ELR (cell line): ENCODE measurements around the gene ARHGEF7.

Source experiments
- DNase-seq: peaks from one replicate; pipeline ENCODE4 v3.0.0-alpha.2; 2015; ENCODE audit warnings: low read depth

Gene ARHGEF7

GRCh38 chr13:111139452-111139851 is 24.3 kb downstream of the ARHGEF7 start:
- no peak for DNase-seq

- no peak for DNase-seq
Measured at GRCh38 chr13:111139873-111140561, 24.9 kb downstream of the ARHGEF7 start.

GRCh38 chr13:111140562-111141105 is 25.5 kb downstream of the ARHGEF7 start:
- no peak for DNase-seq

DNA sequence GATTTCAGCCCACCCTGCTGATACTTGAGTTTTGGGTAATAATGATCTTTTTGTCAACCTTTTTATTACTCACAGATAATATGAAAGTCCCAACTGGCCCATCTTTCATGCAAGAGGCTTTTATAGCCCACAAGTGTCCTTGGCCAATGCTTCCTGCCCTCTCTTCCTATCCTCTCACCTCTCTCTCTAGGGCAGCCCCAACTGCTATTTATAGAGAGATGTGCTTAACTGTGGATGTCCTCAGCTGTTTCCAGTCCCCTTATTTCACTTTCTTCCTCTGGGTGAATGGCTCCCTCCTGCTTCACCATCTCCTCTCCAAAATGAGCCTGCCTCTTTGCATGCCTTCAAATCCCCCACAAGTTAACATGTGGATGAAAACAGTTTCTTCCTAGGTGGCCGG is 27.4 kb downstream of the ARHGEF7 start:
- no peak for DNase-seq

GRCh38 chr13:111143865-111144540 is 28.9 kb downstream of the ARHGEF7 start:
- no peak for DNase-seq

DNA sequence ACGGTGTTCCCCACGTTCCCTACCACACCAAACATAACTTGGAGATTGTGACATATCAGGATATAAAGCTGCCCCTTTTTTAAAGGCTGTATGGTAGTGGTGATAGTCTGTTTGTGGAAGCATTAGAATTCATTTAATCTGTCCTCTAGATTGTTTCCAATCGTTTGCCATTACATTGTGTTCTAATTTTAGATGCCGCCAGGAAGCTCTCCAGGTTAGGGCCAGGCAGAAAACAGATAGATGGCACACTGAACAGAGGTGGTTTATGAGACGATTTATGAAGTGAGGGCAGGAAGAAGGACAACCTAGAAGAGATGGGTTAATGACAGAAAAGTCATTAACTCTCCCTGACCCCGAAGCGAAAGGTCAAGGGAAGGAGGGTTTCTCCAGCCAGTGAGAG is 30.0 kb downstream of the ARHGEF7 start:
- DNase-seq: no peak

DNA sequence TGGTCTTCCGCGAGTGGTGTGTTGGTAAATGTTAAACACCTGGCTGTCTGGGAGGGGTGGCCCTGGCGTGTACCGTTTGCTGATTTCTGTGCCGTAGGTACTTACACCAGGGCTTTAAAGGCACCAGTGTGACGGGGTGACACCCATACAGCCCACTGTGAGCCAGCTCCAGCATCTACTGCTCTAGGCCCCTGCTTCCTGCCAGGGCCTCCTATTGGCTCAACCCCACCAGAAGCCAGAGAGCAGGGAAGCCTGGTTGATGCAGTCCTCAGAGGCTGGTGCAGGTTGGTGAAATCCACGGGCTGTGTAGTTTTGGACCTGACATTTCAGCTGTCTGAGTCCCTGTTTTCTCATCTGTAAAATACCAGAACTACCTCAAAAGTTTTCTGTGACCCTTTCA is 30.4 kb downstream of the ARHGEF7 start:
- DNase-seq: no peak

- DNase-seq: peak; percentile 24
Measured at GRCh38 chr13:111152844-111153243, 37.7 kb downstream of the ARHGEF7 start.

DNA sequence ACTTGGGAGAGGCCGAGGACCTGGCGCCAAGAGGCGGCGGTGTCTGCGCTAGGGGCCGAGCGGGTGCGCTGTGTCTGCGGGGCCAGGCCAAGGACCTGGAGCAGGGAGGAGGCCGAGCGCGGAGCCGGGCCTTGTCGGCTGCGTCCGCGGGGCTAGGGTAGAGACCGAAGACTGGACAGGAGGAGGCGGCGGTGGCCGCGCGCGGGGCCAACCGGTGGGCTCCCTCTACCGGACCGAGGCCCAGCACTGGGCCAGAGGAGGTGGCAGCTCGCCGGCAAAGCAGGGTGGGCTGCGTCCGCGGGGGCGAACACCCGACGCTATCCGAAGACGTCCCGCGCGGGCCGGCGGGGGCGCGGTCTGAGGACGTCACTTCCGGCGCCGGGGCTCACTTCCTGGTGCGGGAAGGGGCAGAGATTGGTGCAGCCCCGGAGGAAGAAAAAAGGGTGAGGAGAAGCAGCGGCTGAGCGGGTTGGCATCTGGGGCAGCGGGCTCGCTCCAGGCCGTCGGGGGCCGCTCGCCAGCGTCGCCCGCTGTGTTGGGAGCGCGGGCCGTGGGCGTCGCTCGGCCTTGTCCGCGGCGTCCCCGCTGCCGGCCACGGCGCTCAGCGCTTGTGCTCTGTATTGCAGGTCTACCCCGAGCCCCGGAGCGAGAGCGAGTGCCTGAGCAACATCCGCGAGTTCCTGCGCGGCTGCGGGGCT is 38.3 kb downstream of the ARHGEF7 start:
- peak; percentile 93 for DNase-seq

- DNase-seq: peak; percentile 68
Measured at GRCh38 chr13:111153977-111154332, 38.8 kb downstream of the ARHGEF7 start.

DNA sequence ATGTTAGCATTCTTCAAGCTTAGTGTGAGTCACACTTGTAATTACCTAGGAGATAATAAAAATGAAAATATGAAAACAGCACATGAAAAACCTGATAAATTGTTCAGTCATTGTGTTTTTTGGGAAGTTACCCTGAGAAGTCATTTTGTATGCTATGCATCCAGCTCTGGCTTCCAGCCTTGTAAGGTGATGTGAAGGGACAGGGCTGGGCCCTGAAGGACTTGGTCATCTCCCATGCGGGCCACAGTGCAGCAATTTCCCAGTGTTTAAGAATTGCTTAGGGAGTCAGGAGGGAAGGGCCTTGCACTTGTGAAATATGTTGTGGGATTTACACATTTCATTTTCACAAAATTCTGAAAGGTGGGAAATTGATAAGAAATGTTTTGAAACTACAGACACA is 41.3 kb downstream of the ARHGEF7 start:
- DNase-seq: no peak

- no peak for DNase-seq
Measured at GRCh38 chr13:111158136-111158805, 43.2 kb downstream of the ARHGEF7 start.

GRCh38 chr13:111159362-111160320 is 44.5 kb downstream of the ARHGEF7 start:
- DNase-seq: no peak

DNA sequence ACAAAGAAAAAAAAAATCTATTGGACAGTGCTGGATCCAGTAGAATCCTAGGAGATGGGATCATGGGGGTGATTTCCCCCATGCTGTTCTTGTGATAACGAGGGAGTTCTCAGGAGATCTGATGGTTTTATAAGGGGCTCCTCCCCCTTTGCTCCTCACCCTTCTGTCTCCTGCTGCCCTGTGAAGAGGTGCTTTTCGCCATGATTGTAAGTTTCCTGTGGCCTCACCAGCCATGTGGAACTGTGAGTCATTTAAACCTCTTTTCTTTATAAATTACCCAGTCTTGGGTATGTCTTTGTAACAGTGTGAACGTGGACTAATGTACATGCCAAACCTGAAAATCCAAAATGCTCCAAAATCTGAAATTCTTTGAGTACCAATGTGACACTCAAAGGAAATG is 45.5 kb downstream of the ARHGEF7 start:
- no peak for DNase-seq

GRCh38 chr13:111161601-111162600 is 46.8 kb downstream of the ARHGEF7 start:
- no peak for DNase-seq

DNA sequence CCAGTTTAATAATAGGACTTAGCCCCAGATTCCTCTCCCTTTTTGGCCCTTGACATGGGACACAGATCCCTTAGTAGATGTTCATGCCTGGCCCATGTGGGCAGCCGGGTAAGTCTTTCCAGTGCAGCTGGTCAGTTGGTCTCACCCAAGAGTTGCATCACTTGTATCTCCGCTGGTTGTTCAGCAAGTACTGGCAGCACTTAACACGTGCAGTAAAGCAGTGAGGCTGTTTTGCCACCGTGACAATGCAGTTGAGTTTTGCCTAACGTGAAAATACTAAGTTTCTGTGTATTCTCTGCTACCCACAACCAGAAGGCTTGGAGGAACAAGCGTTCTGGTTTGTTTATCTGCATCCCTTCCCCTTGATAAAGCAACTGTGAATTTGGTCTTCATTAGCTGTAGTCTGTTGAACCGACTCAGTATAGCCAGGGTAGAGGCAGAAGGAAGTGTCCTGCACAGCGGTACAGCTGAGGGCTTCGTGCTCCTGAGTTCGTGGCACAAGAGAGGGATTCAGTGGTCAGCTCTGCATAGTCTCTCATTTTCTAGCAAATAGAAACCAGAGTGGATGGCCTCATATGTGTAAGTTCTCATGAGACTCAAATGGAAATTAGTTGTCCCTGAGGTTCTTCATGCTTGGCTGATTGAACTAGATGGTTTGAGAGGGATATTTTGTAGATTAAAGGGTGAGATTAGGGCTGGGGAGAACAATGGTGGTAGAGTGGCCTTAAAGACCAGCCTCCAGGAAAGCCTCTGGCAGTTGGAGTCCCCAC is 50.3 kb downstream of the ARHGEF7 start:
- no peak for DNase-seq

DNA sequence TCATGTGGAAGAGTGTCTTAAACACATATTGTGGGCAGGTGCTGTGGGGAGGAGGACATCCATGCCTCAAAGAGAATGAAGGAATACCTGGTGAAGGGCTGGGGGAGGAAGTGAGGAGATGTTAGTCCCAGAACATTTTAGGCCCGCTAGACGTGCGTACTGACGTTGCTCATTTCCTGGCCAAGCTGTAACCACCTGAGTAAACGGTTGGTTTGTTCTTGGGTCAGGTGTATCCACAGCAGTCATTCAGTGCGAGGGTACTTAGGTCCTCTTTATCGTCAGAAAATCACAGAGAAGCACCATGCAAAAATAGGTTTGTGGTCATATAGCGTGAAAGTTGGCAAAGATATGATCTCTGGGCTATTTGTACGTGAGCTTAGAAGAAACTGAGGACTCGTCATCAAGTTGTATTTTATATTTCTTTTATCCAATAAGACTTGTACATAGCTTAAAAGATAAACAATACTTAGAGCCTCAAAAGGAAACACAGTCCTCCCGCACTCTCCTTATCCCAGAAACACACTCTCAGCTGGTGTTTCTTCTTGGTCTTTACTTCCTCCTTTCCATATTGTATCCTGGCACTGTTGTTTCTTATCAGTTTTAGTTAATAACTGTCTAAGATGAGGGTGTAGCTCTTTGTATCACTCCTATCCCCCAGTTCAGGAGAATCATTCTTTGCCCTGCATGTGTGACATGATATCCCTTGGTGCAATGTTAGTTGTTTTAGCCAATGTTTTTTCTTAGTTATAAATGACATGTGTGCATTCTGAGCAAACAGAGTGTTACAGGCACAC is 52.0 kb downstream of the ARHGEF7 start:
- DNase-seq: no peak

- no peak for DNase-seq
Measured at GRCh38 chr13:111168107-111168506, 53.0 kb downstream of the ARHGEF7 start.
